PC-3 (cell line): ENCODE results near the gene SLC38A9. TPM values are rescaled to one million over a fixed set of nuclear protein-coding genes. Genes with fewer than 3 reads are reported as not detected.

Experiments used
- ATAC-seq: fragments of 200-7000 bp; cut with Tn5 transposase; 2 replicates; pipeline ENCODE4 v1.9.1; 2020; ENCODE audit warnings: mild to moderate bottlenecking, moderate library complexity
- BruUV-seq: library from RNA; stranded (reverse); fragments of 400-500 nt; replicated peaks from 2 replicates; lab custom pipeline; 2021; lab: Mats Ljungman, UMichigan
- CTCF ChIA-PET: fragments of 300-600 bp; sonication (Branson Sonifier 250); formaldehyde crosslinking; loops from one replicate; lab custom pipeline; 2022; ENCODE audit warnings: antibody characterized with exemption; lab: Charles Lee
- POLR2A ChIA-PET: fragments of 300-600 bp; sonication (Branson Sonifier 250); formaldehyde crosslinking; loops from one replicate; lab custom pipeline; 2022; ENCODE audit warnings: antibody characterized with exemption; ENCODE audit not compliant: unreplicated experiment; lab: Charles Lee
- DNase-seq: peaks from one replicate; pipeline ENCODE4 v3.0.0-alpha.2; 2015
- H2AFZ ChIP-seq: fragments of 300-600 bp; sonication (generic); 2 replicates; pipeline ENCODE4 v1.6.0; 2016; ENCODE audit warnings: antibody characterized with exemption, low read length
- H3F3A ChIP-seq: fragments of 300-600 bp; sonication (generic); one replicate; pipeline ENCODE4 v1.6.0; 2017; ENCODE audit warnings: antibody characterized with exemption, low read length, control low read depth, mild to moderate bottlenecking; ENCODE audit not compliant: unreplicated experiment
- H3K27ac ChIP-seq: fragments of 300-600 bp; sonication (generic); 2 replicates; pipeline ENCODE4 v1.5.1; 2016; ENCODE audit warnings: mild to moderate bottlenecking, low read length
- H3K27me3 ChIP-seq: fragments of 300-600 bp; sonication (generic); 2 replicates; pipeline ENCODE4 v1.6.1; 2016; ENCODE audit warnings: low read length, mixed read lengths
- H3K36me3 ChIP-seq: fragments of 300-600 bp; sonication (generic); 2 replicates; pipeline ENCODE4 v1.6.1; 2016; ENCODE audit warnings: low read depth, mixed run types, low read length, mixed read lengths
- H3K4me1 ChIP-seq: fragments of 300-600 bp; sonication (generic); 2 replicates; pipeline ENCODE4 v1.5.1; 2016; ENCODE audit warnings: low read length; ENCODE audit not compliant: insufficient read depth
- H3K4me2 ChIP-seq: fragments of 300-600 bp; sonication (generic); 2 replicates; pipeline ENCODE4 v1.6.0; 2016; ENCODE audit warnings: low read length
- H3K4me3 ChIP-seq: fragments of 300-600 bp; sonication (generic); 2 replicates; pipeline ENCODE4 v1.5.1; 2016; ENCODE audit warnings: mild to moderate bottlenecking, low read length, mixed read lengths
- H3K79me2 ChIP-seq: fragments of 300-600 bp; sonication (generic); 2 replicates; pipeline ENCODE4 v1.6.1; 2017; ENCODE audit warnings: low read length, mixed read lengths
- H3K9ac ChIP-seq: fragments of 300-600 bp; sonication (generic); 2 replicates; pipeline ENCODE4 v1.6.0; 2016; ENCODE audit warnings: mild to moderate bottlenecking, low read length
- H3K9me2 ChIP-seq: fragments of 300-600 bp; sonication (generic); replicated peaks from 2 replicates; pipeline ENCODE4 v1.6.1; 2016; ENCODE audit warnings: mixed run types, low read length, mixed read lengths
- H3K9me3 ChIP-seq: fragments of 300-600 bp; sonication (generic); 2 replicates; pipeline ENCODE4 v1.6.1; 2016; ENCODE audit warnings: low read length, mixed read lengths
- H4K20me1 ChIP-seq: fragments of 300-600 bp; sonication (generic); 2 replicates; pipeline ENCODE4 v1.6.1; 2016; ENCODE audit warnings: low read length, mixed read lengths
- EZH2 ChIP-seq: fragments of 300-600 bp; sonication (generic); IDR thresholded peaks from one replicate; pipeline ENCODE4 v1.6.1; 2017; ENCODE audit warnings: antibody characterized with exemption, mild to moderate bottlenecking, low read length; ENCODE audit not compliant: unreplicated experiment
- EZH2phosphoT487 ChIP-seq: fragments of 300-600 bp; sonication (generic); IDR thresholded peaks from 2 replicates; pipeline ENCODE4 v1.6.1; 2018; ENCODE audit warnings: mild to moderate bottlenecking, antibody characterized with exemption, low read length, borderline replicate concordance
- intact Hi-C: fragments of 100-400 bp; cut with micrococcal nuclease; formaldehyde crosslinking; loops from 2 replicates; pipeline ENCODE4 v1.9.0; 2023
- total RNA-seq: library from RNA; depleted of rRNA; stranded (reverse); fragments of >200 nt; gene quantifications from 2 replicates; pipeline ENCODE4 v1.2.3, GENCODE V29; 2014
- TF ChIP-seq, protein P1 (sequence below): fragments of 300-600 bp; sonication (generic); conservative IDR thresholded peaks from 2 replicates; pipeline ENCODE4 v1.5.1; 2017; ENCODE audit warnings: antibody characterized with exemption, low read depth, mild to moderate bottlenecking, low read length

SLC38A9 gene
- total RNA-seq, 1 experiment from 2014 or later: 12.9 TPM

- peaks cover 10% of the 10 kb centered on the region for H3K4me1 ChIP-seq
- no peak overlapping the region for H2AFZ ChIP-seq
- H3K4me3 ChIP-seq: no peak overlapping the region
- no peak overlapping the region for H3K4me2 ChIP-seq
- no peaks in the 10 kb centered on the region for H3F3A ChIP-seq
- no peaks in the 10 kb centered on the region for H3K79me2 ChIP-seq
- no peaks in the 10 kb centered on the region for H3K9me3 ChIP-seq
- ChIA-PET POLR2A (interaction anchor here (0.6 kb wide), 1 partner anchor 16 kb away, joined by 3 read pairs; no protein-coding TSS in a partner anchor), CTCF (no interaction called here)
- ATAC-seq: no peak
- H3K9ac ChIP-seq: no peak overlapping the region
- H4K20me1 ChIP-seq: no peaks in the 10 kb centered on the region
- no peak overlapping the region for H3K27ac ChIP-seq
- intact Hi-C loops: no loop called here
- BruUV-seq: no TSS peak
- no peak for TF ChIP-seq EZH2
- H3K27me3 ChIP-seq: no peaks in the 10 kb centered on the region
- no peaks in the 10 kb centered on the region for H3K9me2 ChIP-seq
- no peak for DNase-seq
- no peaks in the 10 kb centered on the region for H3K36me3 ChIP-seq
Measured at GRCh38 chr5:55613112-55613868, 98.8 kb downstream of the SLC38A9 start.

- Histone ChIP-seq H3K27ac (no peak overlapping the region), H3K79me2 (no peaks in the 10 kb centered on the region), H3F3A (no peaks in the 10 kb centered on the region), H2AFZ (no peak overlapping the region), H3K4me1 (peaks cover 12% of the 10 kb centered on the region), H3K27me3 (no peaks in the 10 kb centered on the region), H4K20me1 (no peaks in the 10 kb centered on the region), H3K9me3 (no peaks in the 10 kb centered on the region), H3K36me3 (no peaks in the 10 kb centered on the region), H3K9ac (no peak overlapping the region), H3K4me2 (no peak overlapping the region), H3K9me2 (no peaks in the 10 kb centered on the region), H3K4me3 (no peak overlapping the region)
- no TSS peak for BruUV-seq
- ChIA-PET CTCF (no interaction called here), POLR2A (no interaction called here)
- DNase-seq (no peak), ATAC-seq (no peak)
- no peak for TF ChIP-seq EZH2
- TF ChIP-seq EZH2phosphoT487: no peak
- TF ChIP-seq, protein P1, sequence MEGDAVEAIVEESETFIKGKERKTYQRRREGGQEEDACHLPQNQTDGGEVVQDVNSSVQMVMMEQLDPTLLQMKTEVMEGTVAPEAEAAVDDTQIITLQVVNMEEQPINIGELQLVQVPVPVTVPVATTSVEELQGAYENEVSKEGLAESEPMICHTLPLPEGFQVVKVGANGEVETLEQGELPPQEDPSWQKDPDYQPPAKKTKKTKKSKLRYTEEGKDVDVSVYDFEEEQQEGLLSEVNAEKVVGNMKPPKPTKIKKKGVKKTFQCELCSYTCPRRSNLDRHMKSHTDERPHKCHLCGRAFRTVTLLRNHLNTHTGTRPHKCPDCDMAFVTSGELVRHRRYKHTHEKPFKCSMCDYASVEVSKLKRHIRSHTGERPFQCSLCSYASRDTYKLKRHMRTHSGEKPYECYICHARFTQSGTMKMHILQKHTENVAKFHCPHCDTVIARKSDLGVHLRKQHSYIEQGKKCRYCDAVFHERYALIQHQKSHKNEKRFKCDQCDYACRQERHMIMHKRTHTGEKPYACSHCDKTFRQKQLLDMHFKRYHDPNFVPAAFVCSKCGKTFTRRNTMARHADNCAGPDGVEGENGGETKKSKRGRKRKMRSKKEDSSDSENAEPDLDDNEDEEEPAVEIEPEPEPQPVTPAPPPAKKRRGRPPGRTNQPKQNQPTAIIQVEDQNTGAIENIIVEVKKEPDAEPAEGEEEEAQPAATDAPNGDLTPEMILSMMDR: no peak
- intact Hi-C loops: no loop called here
Measured at GRCh38 chr5:55610542-55610941, 101.6 kb downstream of the SLC38A9 start.

- H4K20me1 ChIP-seq: no peaks in the 10 kb centered on the region
- H3K27me3 ChIP-seq: no peaks in the 10 kb centered on the region
- no peaks in the 10 kb centered on the region for H3F3A ChIP-seq
- H3K36me3 ChIP-seq: no peaks in the 10 kb centered on the region
- H3K4me2 ChIP-seq: no peak overlapping the region
- no peak overlapping the region for H3K4me3 ChIP-seq
- ChIA-PET POLR2A (no interaction called here), CTCF (no interaction called here)
- no peaks in the 10 kb centered on the region for H3K9me3 ChIP-seq
- DNase-seq: no peak
- no peaks in the 10 kb centered on the region for H3K79me2 ChIP-seq
- no peak overlapping the region for H3K9ac ChIP-seq
- ATAC-seq: no peak
- TF ChIP-seq, protein P1: no peak
- TF ChIP-seq EZH2 (no peak), EZH2phosphoT487 (no peak)
- intact Hi-C loops: no loop called here
- peaks cover 18% of the 10 kb centered on the region for H3K4me1 ChIP-seq
- no peaks in the 10 kb centered on the region for H3K9me2 ChIP-seq
- no peak overlapping the region for H2AFZ ChIP-seq
- no peak overlapping the region for H3K27ac ChIP-seq
- BruUV-seq: no TSS peak
Measured at GRCh38 chr5:55609413-55609812, 102.7 kb downstream of the SLC38A9 start.
